Liver (tissue), 9 donors: Measurements from ENCODE around the gene ZNF331. TPM values are rescaled to one million over a fixed set of nuclear protein-coding genes. Genes with fewer than 3 reads are reported as not detected.

Source experiments
- DNase-seq: peaks from one replicate; pipeline ENCODE4 v3.0.0-alpha.2; 2017; ENCODE audit warnings: low spot score
- H3K27ac ChIP-seq, 2 donors: one replicate each; pipeline ENCODE4 v1.7.0; 2013; ENCODE audit warnings: inconsistent platforms in 2 of 2, low read length in 2 of 2, control low read depth in 1 of 2, low read depth in 1 of 2, mild to moderate bottlenecking in 1 of 2
- H3K27me3 ChIP-seq, 4 donors: one replicate each; pipeline versions ENCODE4 v1.6.1 to v1.7.0; 2013; ENCODE audit warnings: low read length in 3 of 4, inconsistent platforms in 1 of 4, mild to moderate bottlenecking in 1 of 4, moderate library complexity in 1 of 4; ENCODE audit not compliant: control insufficient read depth in 4 of 4, insufficient read depth in 4 of 4
- H3K36me3 ChIP-seq, 4 donors: one replicate each; pipeline versions ENCODE4 v1.6.1 to v1.7.0; 2013; ENCODE audit warnings: low read length in 3 of 4, mild to moderate bottlenecking in 3 of 4, low read depth in 1 of 4, moderate library complexity in 1 of 4; ENCODE audit not compliant: control insufficient read depth in 4 of 4, insufficient read depth in 3 of 4
- H3K4me1 ChIP-seq, 4 donors: one replicate each; pipeline versions ENCODE4 v1.6.1 to v1.7.0; 2013; ENCODE audit warnings: low read length in 3 of 4, mild to moderate bottlenecking in 3 of 4, moderate library complexity in 1 of 4; ENCODE audit not compliant: control insufficient read depth in 4 of 4, insufficient read depth in 4 of 4
- H3K4me3 ChIP-seq, 3 donors: one replicate each; pipeline versions ENCODE4 v1.6.1 to v1.7.0; 2013; ENCODE audit warnings: low read length in 3 of 3, control low read depth in 1 of 3, low read depth in 1 of 3, mild to moderate bottlenecking in 1 of 3
- H3K9ac ChIP-seq, 2 donors: one replicate each; pipeline ENCODE4 v1.7.0; 2013; ENCODE audit warnings: low read length in 2 of 2, mild to moderate bottlenecking in 2 of 2, moderate library complexity in 2 of 2, control low read depth in 1 of 2, low read depth in 1 of 2
- H3K9me3 ChIP-seq, 4 donors: one replicate each; pipeline versions ENCODE4 v1.6.1 to v1.7.0; 2013; ENCODE audit warnings: low read length in 3 of 4; ENCODE audit not compliant: control insufficient read depth in 4 of 4
- ATF3 ChIP-seq: IDR thresholded peaks from 2 replicates; pipeline ENCODE4 v1.6.1; 2016; ENCODE audit warnings: antibody characterized with exemption
- EGR1 ChIP-seq, 2 donors: IDR thresholded peaks; 2 replicates each; pipeline ENCODE4 v1.6.1; 2016 to 2018; ENCODE audit warnings: antibody characterized with exemption in 2 of 2, low read depth in 2 of 2
- FOXA1 ChIP-seq: IDR thresholded peaks from 2 replicates; pipeline ENCODE4 v1.6.1; 2016; ENCODE audit warnings: antibody characterized with exemption
- FOXA2 ChIP-seq: IDR thresholded peaks from 2 replicates; pipeline ENCODE4 v1.6.1; 2016; ENCODE audit warnings: antibody characterized with exemption
- GABPA ChIP-seq, 2 donors: IDR thresholded peaks in 1 of 2; conservative IDR thresholded peaks in 1 of 2; 2 replicates each; pipeline ENCODE4 v1.6.1; 2016; ENCODE audit warnings: antibody characterized with exemption in 2 of 2, mild to moderate bottlenecking in 1 of 2, moderate library complexity in 1 of 2
- HNF4A ChIP-seq, 2 donors: conservative IDR thresholded peaks; 2 replicates each; pipeline ENCODE4 v1.6.1; 2016; ENCODE audit warnings: antibody characterized with exemption in 2 of 2, mild to moderate bottlenecking in 2 of 2
- HNF4G ChIP-seq: IDR thresholded peaks from 2 replicates; pipeline ENCODE4 v1.6.1; 2016; ENCODE audit warnings: antibody characterized with exemption
- JUND ChIP-seq, 2 donors: IDR thresholded peaks; 2 replicates each; pipeline ENCODE4 v1.6.1; 2016; ENCODE audit warnings: antibody characterized with exemption in 2 of 2
- NR2F2 ChIP-seq: IDR thresholded peaks from 2 replicates; pipeline ENCODE4 v1.6.1; 2016; ENCODE audit warnings: antibody characterized with exemption
- RAD21 ChIP-seq, 2 donors: IDR thresholded peaks; 2 replicates each; pipeline ENCODE4 v1.6.1; 2016; ENCODE audit warnings: antibody characterized with exemption in 2 of 2, mild to moderate bottlenecking in 2 of 2
- RXRA ChIP-seq, 2 donors: IDR thresholded peaks; 2 replicates each; pipeline ENCODE4 v1.6.1; 2017 to 2018; ENCODE audit warnings: antibody characterized with exemption in 2 of 2, mild to moderate bottlenecking in 1 of 2
- SP1 ChIP-seq: IDR thresholded peaks from 2 replicates; pipeline ENCODE4 v1.6.1; 2018; ENCODE audit warnings: antibody characterized with exemption, mild to moderate bottlenecking
- TAF1 ChIP-seq: conservative IDR thresholded peaks from 2 replicates; pipeline ENCODE4 v1.6.1; 2016; ENCODE audit warnings: antibody characterized with exemption, mild to moderate bottlenecking
- YY1 ChIP-seq: IDR thresholded peaks from 2 replicates; pipeline ENCODE4 v1.6.1; 2016; ENCODE audit warnings: antibody characterized with exemption, mild to moderate bottlenecking
- WGBS: extraction: QIAGEN DNeasy Blood & Tissue Kit; methylation state at CpG from one replicate; pipeline ENCODE4 v1.1.7; 2013; 5-methylcytosine and 5-hydroxymethylcytosine counted together
- polyA plus RNA-seq, 2 donors: library from polyadenylated mRNA; stranded (reverse) in 1 of 2; unstranded in 1 of 2; fragments of 200-250 nt in 1 of 2; fragments of >200 nt in 1 of 2; fragmentation: Nextera tagmentation in 1 of 2; extraction: Ambion mirVana in 1 of 2; gene quantifications; one replicate each; pipeline versions ENCODE4 v1.2.1 to v1.2.3, GENCODE V29; 2013 to 2015
- total RNA-seq, 2 donors: library from RNA; depleted of rRNA; stranded (reverse); fragments of >200 nt; gene quantifications; one replicate each; pipeline ENCODE4 v1.2.3, GENCODE V29; 2014
- TF ChIP-seq, protein P1 (sequence below): fragments of 150-350 bp; IDR thresholded peaks from 2 replicates; pipeline ENCODE4 v1.5.1; 2017; ENCODE audit warnings: improper control_type of control experiment, low read depth, low read length; ENCODE audit not compliant: missing input control
- TF ChIP-seq, protein P2 (sequence below): IDR thresholded peaks from 2 replicates; pipeline ENCODE4 v1.6.1; 2016; ENCODE audit warnings: antibody characterized with exemption, mild to moderate bottlenecking
- TF ChIP-seq, protein P3 (sequence below): IDR thresholded peaks from 2 replicates; pipeline ENCODE4 v1.6.1; 2016; ENCODE audit warnings: antibody characterized with exemption
- TF ChIP-seq, protein P4 (sequence below): IDR thresholded peaks from 2 replicates; pipeline ENCODE4 v1.6.1; 2016; ENCODE audit warnings: antibody characterized with exemption
- donor health status: healthy.
- donor health status: healthy.
- donor health status: healthy.
- donor health status: healthy.
- donor health status: healthy.

ZNF331 gene
- total and polyA plus RNA-seq, 4 donors = 2.8 to 9.7 (median 5.7) TPM

GRCh38 chr19:53621885-53622740, 84.2 kb downstream of the ZNF331 start:
- no peak overlapping the region for H3K4me3 ChIP-seq
- H3K9ac ChIP-seq = no peak overlapping the region
- H3K27me3 ChIP-seq = no peaks in the 10 kb centered on the region
- no peaks in the 10 kb centered on the region for H3K4me1 ChIP-seq
- WGBS = 48% methylated on average over 8 of the region's 8 CpGs
- H3K36me3 ChIP-seq = no peaks in the 10 kb centered on the region
- TF ChIP-seq HNF4G = no peak
- TF ChIP-seq, protein P1, sequence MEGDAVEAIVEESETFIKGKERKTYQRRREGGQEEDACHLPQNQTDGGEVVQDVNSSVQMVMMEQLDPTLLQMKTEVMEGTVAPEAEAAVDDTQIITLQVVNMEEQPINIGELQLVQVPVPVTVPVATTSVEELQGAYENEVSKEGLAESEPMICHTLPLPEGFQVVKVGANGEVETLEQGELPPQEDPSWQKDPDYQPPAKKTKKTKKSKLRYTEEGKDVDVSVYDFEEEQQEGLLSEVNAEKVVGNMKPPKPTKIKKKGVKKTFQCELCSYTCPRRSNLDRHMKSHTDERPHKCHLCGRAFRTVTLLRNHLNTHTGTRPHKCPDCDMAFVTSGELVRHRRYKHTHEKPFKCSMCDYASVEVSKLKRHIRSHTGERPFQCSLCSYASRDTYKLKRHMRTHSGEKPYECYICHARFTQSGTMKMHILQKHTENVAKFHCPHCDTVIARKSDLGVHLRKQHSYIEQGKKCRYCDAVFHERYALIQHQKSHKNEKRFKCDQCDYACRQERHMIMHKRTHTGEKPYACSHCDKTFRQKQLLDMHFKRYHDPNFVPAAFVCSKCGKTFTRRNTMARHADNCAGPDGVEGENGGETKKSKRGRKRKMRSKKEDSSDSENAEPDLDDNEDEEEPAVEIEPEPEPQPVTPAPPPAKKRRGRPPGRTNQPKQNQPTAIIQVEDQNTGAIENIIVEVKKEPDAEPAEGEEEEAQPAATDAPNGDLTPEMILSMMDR = no peak
- TF ChIP-seq ATF3 = no peak
- no peak for TF ChIP-seq HNF4A (conservative IDR thresholded peaks at IDR 0.05)
- TF ChIP-seq, protein P2, sequence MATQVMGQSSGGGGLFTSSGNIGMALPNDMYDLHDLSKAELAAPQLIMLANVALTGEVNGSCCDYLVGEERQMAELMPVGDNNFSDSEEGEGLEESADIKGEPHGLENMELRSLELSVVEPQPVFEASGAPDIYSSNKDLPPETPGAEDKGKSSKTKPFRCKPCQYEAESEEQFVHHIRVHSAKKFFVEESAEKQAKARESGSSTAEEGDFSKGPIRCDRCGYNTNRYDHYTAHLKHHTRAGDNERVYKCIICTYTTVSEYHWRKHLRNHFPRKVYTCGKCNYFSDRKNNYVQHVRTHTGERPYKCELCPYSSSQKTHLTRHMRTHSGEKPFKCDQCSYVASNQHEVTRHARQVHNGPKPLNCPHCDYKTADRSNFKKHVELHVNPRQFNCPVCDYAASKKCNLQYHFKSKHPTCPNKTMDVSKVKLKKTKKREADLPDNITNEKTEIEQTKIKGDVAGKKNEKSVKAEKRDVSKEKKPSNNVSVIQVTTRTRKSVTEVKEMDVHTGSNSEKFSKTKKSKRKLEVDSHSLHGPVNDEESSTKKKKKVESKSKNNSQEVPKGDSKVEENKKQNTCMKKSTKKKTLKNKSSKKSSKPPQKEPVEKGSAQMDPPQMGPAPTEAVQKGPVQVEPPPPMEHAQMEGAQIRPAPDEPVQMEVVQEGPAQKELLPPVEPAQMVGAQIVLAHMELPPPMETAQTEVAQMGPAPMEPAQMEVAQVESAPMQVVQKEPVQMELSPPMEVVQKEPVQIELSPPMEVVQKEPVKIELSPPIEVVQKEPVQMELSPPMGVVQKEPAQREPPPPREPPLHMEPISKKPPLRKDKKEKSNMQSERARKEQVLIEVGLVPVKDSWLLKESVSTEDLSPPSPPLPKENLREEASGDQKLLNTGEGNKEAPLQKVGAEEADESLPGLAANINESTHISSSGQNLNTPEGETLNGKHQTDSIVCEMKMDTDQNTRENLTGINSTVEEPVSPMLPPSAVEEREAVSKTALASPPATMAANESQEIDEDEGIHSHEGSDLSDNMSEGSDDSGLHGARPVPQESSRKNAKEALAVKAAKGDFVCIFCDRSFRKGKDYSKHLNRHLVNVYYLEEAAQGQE = no peak
- TF ChIP-seq RAD21 (IDR thresholded peaks at IDR 0.05) = no peak
- TF ChIP-seq TAF1 = no peak
- no peak for TF ChIP-seq GABPA (IDR thresholded peaks at IDR 0.05 in 1 of 2, conservative IDR thresholded peaks at IDR 0.05 in 1 of 2)
- TF ChIP-seq YY1 = no peak
- TF ChIP-seq FOXA2 = no peak
- TF ChIP-seq, protein P3, sequence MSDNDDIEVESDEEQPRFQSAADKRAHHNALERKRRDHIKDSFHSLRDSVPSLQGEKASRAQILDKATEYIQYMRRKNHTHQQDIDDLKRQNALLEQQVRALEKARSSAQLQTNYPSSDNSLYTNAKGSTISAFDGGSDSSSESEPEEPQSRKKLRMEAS = no peak
- no peak for TF ChIP-seq SP1
- TF ChIP-seq NR2F2 = no peak
- no peak for TF ChIP-seq JUND (IDR thresholded peaks at IDR 0.05)
- no peak for TF ChIP-seq RXRA (IDR thresholded peaks at IDR 0.05)
- TF ChIP-seq FOXA1 = no peak
- TF ChIP-seq, protein P4, sequence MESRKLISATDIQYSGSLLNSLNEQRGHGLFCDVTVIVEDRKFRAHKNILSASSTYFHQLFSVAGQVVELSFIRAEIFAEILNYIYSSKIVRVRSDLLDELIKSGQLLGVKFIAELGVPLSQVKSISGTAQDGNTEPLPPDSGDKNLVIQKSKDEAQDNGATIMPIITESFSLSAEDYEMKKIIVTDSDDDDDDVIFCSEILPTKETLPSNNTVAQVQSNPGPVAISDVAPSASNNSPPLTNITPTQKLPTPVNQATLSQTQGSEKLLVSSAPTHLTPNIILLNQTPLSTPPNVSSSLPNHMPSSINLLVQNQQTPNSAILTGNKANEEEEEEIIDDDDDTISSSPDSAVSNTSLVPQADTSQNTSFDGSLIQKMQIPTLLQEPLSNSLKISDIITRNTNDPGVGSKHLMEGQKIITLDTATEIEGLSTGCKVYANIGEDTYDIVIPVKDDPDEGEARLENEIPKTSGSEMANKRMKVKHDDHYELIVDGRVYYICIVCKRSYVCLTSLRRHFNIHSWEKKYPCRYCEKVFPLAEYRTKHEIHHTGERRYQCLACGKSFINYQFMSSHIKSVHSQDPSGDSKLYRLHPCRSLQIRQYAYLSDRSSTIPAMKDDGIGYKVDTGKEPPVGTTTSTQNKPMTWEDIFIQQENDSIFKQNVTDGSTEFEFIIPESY = no peak
- no peak for TF ChIP-seq EGR1 (IDR thresholded peaks at IDR 0.05; ENCODE audit: low read depth in 2 of 2)
- DNase-seq = no peak
- no peak overlapping the region for H3K27ac ChIP-seq
- H3K9me3 ChIP-seq = peaks cover 0 to 2% (median under 1%) of the 10 kb centered on the region in 4 donors
